Fibroblast of upper back skin (primary cell): ENCODE measurements around the gene LGI4.
"Not testable (repeated sequence)": the region's sequence is repeated elsewhere in the genome, so short reads cannot be mapped to it uniquely, and the experiment has no call there.

Experiments
- DNase-seq: peaks from one replicate; pipeline ENCODE4 v3.0.0-alpha.2; 2013

The LGI4 gene

GRCh38 chr19:35160629-35161433, 26.0 kb upstream of the LGI4 start:
- no peak for DNase-seq

GRCh38 chr19:35159606-35160005, 24.7 kb upstream of the LGI4 start:
- DNase-seq = no peak

GRCh38 chr19:35157431-35157830, 22.6 kb upstream of the LGI4 start:
- no peak for DNase-seq

- no peak for DNase-seq
Observed at GRCh38 chr19:35156673-35157014, 21.8 kb upstream of the LGI4 start.

GRCh38 chr19:35155981-35156672, 21.3 kb upstream of the LGI4 start:
- DNase-seq = no peak

GRCh38 chr19:35155441-35155840, 20.6 kb upstream of the LGI4 start:
- DNase-seq = no peak

- DNase-seq = peak; percentile 78
Observed at GRCh38 chr19:35154525-35155406, 19.9 kb upstream of the LGI4 start, which contains the start of gene FXYD5. TSS of gene FXYD5 (plus strand) at chr19:35154735. CDS start at chr19:35155551, 816 bp downstream.

- DNase-seq = peak; percentile 32
Observed at GRCh38 chr19:35153701-35154524, 19.1 kb upstream of the LGI4 start.

- DNase-seq = not testable (repeated sequence)
Observed at GRCh38 chr19:35153129-35153522, 18.3 kb upstream of the LGI4 start.

- DNase-seq = no peak
Observed at GRCh38 chr19:35151273-35152065, 16.6 kb upstream of the LGI4 start.

GRCh38 chr19:35150445-35150844, 15.6 kb upstream of the LGI4 start:
- no peak for DNase-seq

GRCh38 chr19:35149463-35149862, 14.6 kb upstream of the LGI4 start:
- no peak for DNase-seq

GRCh38 chr19:35146746-35147459, 12.0 kb upstream of the LGI4 start:
- DNase-seq = no peak

GRCh38 chr19:35144600-35145436, 10.0 kb upstream of the LGI4 start:
- no peak for DNase-seq

- DNase-seq = no peak
Observed at GRCh38 chr19:35144259-35144599, 9.4 kb upstream of the LGI4 start.

GRCh38 chr19:35143818-35144217, 9.0 kb upstream of the LGI4 start:
- no peak for DNase-seq

GRCh38 chr19:35143231-35143715, 8.4 kb upstream of the LGI4 start, which contains the start of gene FXYD7:
TSS of gene FXYD7 (plus strand) at chr19:35143255. CDS start at chr19:35143334, 79 bp downstream.
- DNase-seq = no peak

GRCh38 chr19:35142606-35143230, 7.9 kb upstream of the LGI4 start:
- peak; percentile 31 for DNase-seq
